IMR-90 (cell line): ENCODE results near the gene IFNA4. TPM values are rescaled to one million over a fixed set of nuclear protein-coding genes. Genes with fewer than 3 reads are reported as not detected.

Experiments
- ATAC-seq: fragments of 200-7000 bp; cut with Tn5 transposase; 2 replicates; pipeline ENCODE4 v1.9.1; 2020; ENCODE audit warnings: low read depth, mild to moderate bottlenecking, moderate library complexity
- BruUV-seq: library from RNA; stranded (reverse); fragments of 400-500 nt; replicated peaks from 2 replicates; lab custom pipeline; 2021; lab: Mats Ljungman, UMichigan
- CTCF ChIA-PET: fragments of 300-600 bp; formaldehyde crosslinking; extraction: SDS; loops from one replicate; lab custom pipeline; 2021; ENCODE audit warnings: antibody characterized with exemption; lab: Yijun Ruan, JAX
- POLR2A ChIA-PET: fragments of 300-600 bp; sonication (Branson Sonifier 250); formaldehyde crosslinking; loops from one replicate; lab custom pipeline; 2022; ENCODE audit warnings: antibody characterized with exemption; ENCODE audit not compliant: unreplicated experiment; lab: Charles Lee
- DNase-seq: peaks from one replicate; pipeline ENCODE4 v3.0.0; 2013
- H2AFZ ChIP-seq: replicated peaks from 2 replicates; pipeline ENCODE3; 2013; ENCODE audit warnings: low read length, mild to moderate bottlenecking; ENCODE audit not compliant: poor library complexity
- H2AK5ac ChIP-seq: 2 replicates; pipeline ENCODE4 v1.6.1; 2013; ENCODE audit warnings: low read depth, low read length, inconsistent platforms
- H2AK9ac ChIP-seq: replicated peaks from 2 replicates; pipeline ENCODE3; 2013; ENCODE audit warnings: mild to moderate bottlenecking, low read depth, low read length, moderate library complexity; ENCODE audit not compliant: poor library complexity
- H2BK120ac ChIP-seq: 2 replicates; pipeline ENCODE4 v1.6.1; 2013; ENCODE audit warnings: low read depth, low read length, inconsistent platforms
- H2BK15ac ChIP-seq: 3 replicates; pipeline ENCODE4 v1.6.1; 2013; ENCODE audit warnings: low read depth, low read length, inconsistent platforms
- H2BK20ac ChIP-seq: 2 replicates; pipeline ENCODE4 v1.6.1; 2013; ENCODE audit warnings: low read depth, mild to moderate bottlenecking, inconsistent platforms, low read length, moderate library complexity
- H2BK5ac ChIP-seq: 2 replicates; pipeline ENCODE4 v1.6.1; 2013; ENCODE audit warnings: mild to moderate bottlenecking, low read depth, low read length, inconsistent platforms; ENCODE audit not compliant: poor library complexity, severe bottlenecking
- H3K14ac ChIP-seq: replicated peaks from 2 replicates; pipeline ENCODE4 v1.6.1; 2013; ENCODE audit warnings: low read depth, low read length, inconsistent platforms
- H3K18ac ChIP-seq: 2 replicates; pipeline ENCODE4 v1.6.1; 2013; ENCODE audit warnings: low read depth, low read length, control low read depth
- H3K23ac ChIP-seq: 2 replicates; pipeline ENCODE4 v1.6.1; 2013; ENCODE audit warnings: low read depth, low read length, inconsistent platforms
- H3K27ac ChIP-seq: 2 replicates; pipeline ENCODE4 v1.5.1; 2013; ENCODE audit warnings: mild to moderate bottlenecking, control low read depth, low read length; ENCODE audit not compliant: insufficient read depth
- H3K27me3 ChIP-seq: 2 replicates; pipeline ENCODE4 v1.6.1; 2013; ENCODE audit warnings: low read length; ENCODE audit not compliant: control insufficient read depth, insufficient read depth
- H3K36me3 ChIP-seq: 2 replicates; pipeline ENCODE4 v1.6.1; 2013; ENCODE audit warnings: low read length, mixed read lengths; ENCODE audit not compliant: control insufficient read depth, insufficient read depth
- H3K4ac ChIP-seq: 2 replicates; pipeline ENCODE4 v1.6.1; 2013; ENCODE audit warnings: low read depth, low read length, inconsistent platforms
- H3K4me1 ChIP-seq: 2 replicates; pipeline ENCODE4 v1.6.1; 2013; ENCODE audit warnings: low read length, mixed read lengths; ENCODE audit not compliant: control insufficient read depth, insufficient read depth
- H3K4me2 ChIP-seq: 2 replicates; pipeline ENCODE4 v1.6.1; 2013; ENCODE audit warnings: low read depth, mild to moderate bottlenecking, control low read depth, low read length, moderate library complexity
- H3K4me3 ChIP-seq: 2 replicates; pipeline ENCODE4 v1.5.1; 2013; ENCODE audit warnings: low read depth, mild to moderate bottlenecking, control low read depth, low read length, moderate library complexity; ENCODE audit not compliant: insufficient read depth
- H3K56ac ChIP-seq: 2 replicates; pipeline ENCODE4 v1.6.1; 2013; ENCODE audit warnings: low read length, inconsistent platforms; ENCODE audit not compliant: insufficient read depth; ENCODE audit errors: extremely low read depth
- H3K79me1 ChIP-seq, 2 experiments: 2 replicates each; pipeline ENCODE4 v1.6.1; 2013; ENCODE audit warnings: low read length in 2 of 2, inconsistent platforms in 1 of 2, low read depth in 1 of 2
- H3K9ac ChIP-seq: 2 replicates; pipeline ENCODE4 v1.6.1; 2013; ENCODE audit warnings: low read depth, low read length, control low read depth
- H3K9me1 ChIP-seq: 2 replicates; pipeline ENCODE4 v1.6.1; 2013; ENCODE audit warnings: low read length, inconsistent platforms; ENCODE audit not compliant: insufficient read depth
- H3K9me3 ChIP-seq: 2 replicates; pipeline ENCODE4 v1.6.1; 2013; ENCODE audit warnings: low read length; ENCODE audit not compliant: control insufficient read depth, insufficient read depth
- H4K20me1 ChIP-seq: 2 replicates; pipeline ENCODE4 v1.6.1; 2013; ENCODE audit warnings: low read length, inconsistent platforms; ENCODE audit not compliant: insufficient read depth
- H4K5ac ChIP-seq: 2 replicates; pipeline ENCODE4 v1.6.1; 2013; ENCODE audit warnings: mild to moderate bottlenecking, low read depth, low read length, control low read depth
- H4K8ac ChIP-seq, 2 experiments: 2 replicates each; pipeline ENCODE4 v1.6.1; 2013; ENCODE audit warnings: low read depth in 2 of 2, low read length in 2 of 2, control low read depth in 1 of 2, inconsistent platforms in 1 of 2
- H4K91ac ChIP-seq: 2 replicates; pipeline ENCODE4 v1.6.1; 2013; ENCODE audit warnings: low read depth, low read length, inconsistent platforms; ENCODE audit not compliant: insufficient read depth
- BHLHE40 ChIP-seq: fragments of 150-350 bp; IDR thresholded peaks from 2 replicates; pipeline ENCODE4 v1.6.1; 2016; ENCODE audit warnings: mild to moderate bottlenecking, low read depth, low read length
- CEBPB ChIP-seq: IDR thresholded peaks from 2 replicates; pipeline ENCODE4 v1.6.1; 2012; ENCODE audit warnings: low read depth, low read length, improper control_type of control experiment
- CHD1 ChIP-seq: IDR thresholded peaks from 2 replicates; pipeline ENCODE4 v1.6.1; 2012; ENCODE audit warnings: low read depth, low read length, improper control_type of control experiment
- FOS ChIP-seq: fragments of 150-350 bp; IDR thresholded peaks from 2 replicates; pipeline ENCODE4 v1.6.1; 2016; ENCODE audit warnings: low read depth, low read length
- MAFK ChIP-seq: IDR thresholded peaks from 2 replicates; pipeline ENCODE4 v1.6.1; 2012; ENCODE audit warnings: low read depth, low read length, improper control_type of control experiment
- MAZ ChIP-seq: IDR thresholded peaks from 2 replicates; pipeline ENCODE4 v1.6.1; 2012; ENCODE audit warnings: low read depth, mild to moderate bottlenecking, low read length, improper control_type of control experiment, moderate library complexity, borderline replicate concordance
- NFE2L2 ChIP-seq: fragments of 150-350 bp; IDR thresholded peaks from 2 replicates; pipeline ENCODE4 v1.6.1; 2016; ENCODE audit warnings: low read depth, mild to moderate bottlenecking, low read length
- POLR2A ChIP-seq: IDR thresholded peaks from 2 replicates; pipeline ENCODE4 v1.6.1; 2012; ENCODE audit warnings: mild to moderate bottlenecking, low read depth, low read length
- RAD21 ChIP-seq: IDR thresholded peaks from 2 replicates; pipeline ENCODE4 v1.6.1; 2012; ENCODE audit warnings: low read length, improper control_type of control experiment
- RCOR1 ChIP-seq: IDR thresholded peaks from 2 replicates; pipeline ENCODE4 v1.6.1; 2012; ENCODE audit warnings: mild to moderate bottlenecking, low read length, improper control_type of control experiment; ENCODE audit not compliant: insufficient replicate concordance
- RFX5 ChIP-seq: IDR thresholded peaks from 2 replicates; pipeline ENCODE4 v1.8.0; 2012; ENCODE audit warnings: low read depth, mild to moderate bottlenecking, low read length, moderate library complexity
- WGBS, 2 experiments: methylation state at CpG; one replicate each; pipeline versions ENCODE4 v1.1.5 to v1.1.7; 2013; ENCODE audit warnings: missing lambda C conversion rate in 2 of 2; ENCODE audit not compliant: insufficient read length in 1 of 2; ENCODE audit errors: extremely low coverage in 2 of 2; 5-methylcytosine and 5-hydroxymethylcytosine counted together
- dilution Hi-C: fragments of 300-500 bp; cut with HindIII; formaldehyde crosslinking; loops from one replicate; pipeline ENCODE4 v1.14.3; 2018; ENCODE audit warnings: low sequenced_read_pairs; ENCODE audit not compliant: unreplicated experiment
- in situ Hi-C: fragments of 300-500 bp; cut with MboI; formaldehyde crosslinking; loops from 3 replicates; pipeline ENCODE4 v1.14.3; 2019; ENCODE audit warnings: low sequenced_read_pairs, inconsistent platforms, mixed read lengths
- intact Hi-C: fragments of 100-400 bp; cut with micrococcal nuclease; formaldehyde crosslinking; loops from 2 replicates; pipeline ENCODE4 v1.10.0; 2022
- polyA plus RNA-seq, 3 experiments: library from polyadenylated mRNA; depleted of rRNA; stranded (reverse); fragments of >200 nt; gene quantifications; 2 replicates each; pipeline ENCODE4 v1.2.3, GENCODE V29; 2012; ENCODE audit warnings: low replicate concordance in 1 of 3
- total RNA-seq: library from RNA; depleted of rRNA; stranded (reverse); fragments of >200 nt; gene quantifications from 2 replicates; pipeline ENCODE4 v1.2.3, GENCODE V29; 2012
- TF ChIP-seq, protein P1 (sequence below): conservative IDR thresholded peaks from 2 replicates; pipeline ENCODE4 v1.5.1; 2012; ENCODE audit warnings: mild to moderate bottlenecking, low read depth, low read length, improper control_type of control experiment
- TF ChIP-seq, protein P2 (sequence below): fragments of 150-350 bp; IDR thresholded peaks from 2 replicates; pipeline ENCODE4 v1.6.1; 2016; ENCODE audit warnings: low read depth, mild to moderate bottlenecking, low read length, moderate library complexity, borderline replicate concordance

The IFNA4 gene
- total and polyA plus RNA-seq, 2 of the 4 experiments (the other 2 are of a cell fraction), result not detected

DNA sequence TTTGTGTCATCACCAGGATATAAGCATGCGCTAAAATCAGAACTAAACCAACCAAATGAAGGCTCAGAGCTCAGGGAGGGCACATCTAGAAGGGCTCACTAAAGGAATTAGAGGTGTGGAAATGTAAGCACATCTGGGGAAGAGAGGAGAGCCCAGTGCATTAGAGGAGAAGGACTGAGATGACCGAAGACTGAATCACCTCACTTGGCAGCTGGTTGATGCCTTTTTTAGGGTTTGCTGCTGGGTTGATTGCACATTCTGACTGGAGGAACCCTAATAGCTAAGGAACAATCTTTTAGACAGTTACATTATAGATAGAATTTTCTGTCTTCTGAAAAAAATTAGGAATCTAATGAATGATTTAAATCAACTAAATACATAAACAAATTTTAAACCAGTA, 12.7 kb downstream of the IFNA4 start:
- WGBS, 2 experiments, result no CpG with 5 or more reads among the region's 2 CpGs
- BruUV-seq, result no TSS peak

More for the DNA sequence above, 12.7 kb downstream of the IFNA4 start:
- Histone ChIP-seq H4K8ac (no peak overlapping the region), H3K36me3 (no peaks in the 10 kb centered on the region), H3K56ac (no peak overlapping the region), H2AK5ac (no peak overlapping the region), H3K4me2 (no peak overlapping the region), H3K9me3 (no peaks in the 10 kb centered on the region), H2BK5ac (no peak overlapping the region), H4K20me1 (no peaks in the 10 kb centered on the region), H3K9ac (no peak overlapping the region), H3K27ac (no peak overlapping the region), H3K4ac (no peak overlapping the region), H3K14ac (no peak overlapping the region), H3K23ac (no peak overlapping the region), H4K5ac (no peak overlapping the region), H3K9me1 (no peaks in the 10 kb centered on the region), H2BK20ac (no peak overlapping the region), H2BK15ac (no peak overlapping the region), H3K79me1 (no peaks in the 10 kb centered on the region), H2AK9ac (no peak overlapping the region), H3K4me3 (no peak overlapping the region), H3K4me1 (no peaks in the 10 kb centered on the region), H3K27me3 (no peaks in the 10 kb centered on the region; the same call in 1 of the 2 replicates), H3K18ac (no peak overlapping the region), H2AFZ (no peak overlapping the region), H2BK120ac (no peak overlapping the region), H4K91ac (no peak overlapping the region)
- ChIA-PET POLR2A (no interaction called here), CTCF (interaction anchor here (0.6 kb wide), 1 partner anchor 512 kb away, joined by 3 read pairs; no protein-coding TSS in a partner anchor)
- ATAC-seq, result no peak
- in situ Hi-C loops (no loop called here), dilution Hi-C loops (no loop called here), intact Hi-C loops (no loop called here)
- no peak for TF ChIP-seq POLR2A
- TF ChIP-seq BHLHE40, result no peak
- TF ChIP-seq RFX5, result no peak
- TF ChIP-seq FOS, result no peak
- TF ChIP-seq NFE2L2, result no peak
- TF ChIP-seq, protein P1, sequence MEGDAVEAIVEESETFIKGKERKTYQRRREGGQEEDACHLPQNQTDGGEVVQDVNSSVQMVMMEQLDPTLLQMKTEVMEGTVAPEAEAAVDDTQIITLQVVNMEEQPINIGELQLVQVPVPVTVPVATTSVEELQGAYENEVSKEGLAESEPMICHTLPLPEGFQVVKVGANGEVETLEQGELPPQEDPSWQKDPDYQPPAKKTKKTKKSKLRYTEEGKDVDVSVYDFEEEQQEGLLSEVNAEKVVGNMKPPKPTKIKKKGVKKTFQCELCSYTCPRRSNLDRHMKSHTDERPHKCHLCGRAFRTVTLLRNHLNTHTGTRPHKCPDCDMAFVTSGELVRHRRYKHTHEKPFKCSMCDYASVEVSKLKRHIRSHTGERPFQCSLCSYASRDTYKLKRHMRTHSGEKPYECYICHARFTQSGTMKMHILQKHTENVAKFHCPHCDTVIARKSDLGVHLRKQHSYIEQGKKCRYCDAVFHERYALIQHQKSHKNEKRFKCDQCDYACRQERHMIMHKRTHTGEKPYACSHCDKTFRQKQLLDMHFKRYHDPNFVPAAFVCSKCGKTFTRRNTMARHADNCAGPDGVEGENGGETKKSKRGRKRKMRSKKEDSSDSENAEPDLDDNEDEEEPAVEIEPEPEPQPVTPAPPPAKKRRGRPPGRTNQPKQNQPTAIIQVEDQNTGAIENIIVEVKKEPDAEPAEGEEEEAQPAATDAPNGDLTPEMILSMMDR, result no peak
- TF ChIP-seq MAFK, result no peak
- TF ChIP-seq RAD21, result no peak
- TF ChIP-seq, protein P2, sequence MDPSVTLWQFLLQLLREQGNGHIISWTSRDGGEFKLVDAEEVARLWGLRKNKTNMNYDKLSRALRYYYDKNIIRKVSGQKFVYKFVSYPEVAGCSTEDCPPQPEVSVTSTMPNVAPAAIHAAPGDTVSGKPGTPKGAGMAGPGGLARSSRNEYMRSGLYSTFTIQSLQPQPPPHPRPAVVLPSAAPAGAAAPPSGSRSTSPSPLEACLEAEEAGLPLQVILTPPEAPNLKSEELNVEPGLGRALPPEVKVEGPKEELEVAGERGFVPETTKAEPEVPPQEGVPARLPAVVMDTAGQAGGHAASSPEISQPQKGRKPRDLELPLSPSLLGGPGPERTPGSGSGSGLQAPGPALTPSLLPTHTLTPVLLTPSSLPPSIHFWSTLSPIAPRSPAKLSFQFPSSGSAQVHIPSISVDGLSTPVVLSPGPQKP, result no peak
- no peak for TF ChIP-seq MAZ
- TF ChIP-seq CEBPB, result no peak
- TF ChIP-seq CHD1, result no peak
- no peak for TF ChIP-seq RCOR1
- no peak for DNase-seq
